Measurements from ENCODE around the gene NINJ1.

The NINJ1 gene

GRCh38 chr9:93087971-93088655, 45.9 kb downstream of the NINJ1 start:
- no peak for DNase-seq (ENCODE audit: low spot score)

GRCh38 chr9:93086447-93087224, 47.4 kb downstream of the NINJ1 start:
- no peak for DNase-seq (ENCODE audit: low spot score)

- DNase-seq (ENCODE audit: low spot score) = no peak
Measured at GRCh38 chr9:93085676-93086075, 48.4 kb downstream of the NINJ1 start.

- no peak for DNase-seq (ENCODE audit: low spot score)
Measured at GRCh38 chr9:93084471-93084881, 49.6 kb downstream of the NINJ1 start.

- DNase-seq (ENCODE audit: low spot score) = no peak
Measured at GRCh38 chr9:93083592-93084470, 50.2 kb downstream of the NINJ1 start.

GRCh38 chr9:93082841-93083411, 51.1 kb downstream of the NINJ1 start:
- DNase-seq (ENCODE audit: low spot score) = no peak

GRCh38 chr9:93081931-93082330, 52.1 kb downstream of the NINJ1 start:
- DNase-seq (ENCODE audit: low spot score) = no peak

GRCh38 chr9:93081081-93081529, 52.9 kb downstream of the NINJ1 start:
- DNase-seq (ENCODE audit: low spot score) = no peak

GRCh38 chr9:93080406-93080805, 53.6 kb downstream of the NINJ1 start:
- DNase-seq (ENCODE audit: low spot score) = no peak

- DNase-seq (ENCODE audit: low spot score) = no peak
Measured at GRCh38 chr9:93079371-93079770, 54.7 kb downstream of the NINJ1 start.

- DNase-seq (ENCODE audit: low spot score) = no peak
Measured at GRCh38 chr9:93077811-93078210, 56.2 kb downstream of the NINJ1 start.

- DNase-seq (ENCODE audit: low spot score) = no peak
Measured at GRCh38 chr9:93077367-93077766, 56.7 kb downstream of the NINJ1 start.

GRCh38 chr9:93076792-93077128, 57.3 kb downstream of the NINJ1 start:
- DNase-seq (ENCODE audit: low spot score) = no peak

GRCh38 chr9:93076101-93076791, 57.8 kb downstream of the NINJ1 start:
- DNase-seq (ENCODE audit: low spot score) = no peak

GRCh38 chr9:93072383-93072795, 61.7 kb downstream of the NINJ1 start:
- DNase-seq (ENCODE audit: low spot score) = no peak
